Colonic mucosa (tissue), 4 donors: ENCODE results near the gene PELO. TPM values are rescaled to one million over a fixed set of nuclear protein-coding genes. Genes with fewer than 3 reads are reported as not detected.

Source experiments
- DNase-seq: peaks from one replicate; pipeline ENCODE4 v3.0.0-alpha.2; 2020
- H3K27ac ChIP-seq: fragments of 200-600 bp; one replicate; pipeline ENCODE4 v1.8.0; 2021
- H3K27me3 ChIP-seq: fragments of 200-600 bp; one replicate; pipeline ENCODE4 v1.8.0; 2021
- H3K36me3 ChIP-seq: fragments of 200-600 bp; one replicate; pipeline ENCODE4 v1.8.0; 2021
- H3K4me1 ChIP-seq: fragments of 200-600 bp; one replicate; pipeline ENCODE4 v1.8.0; 2021; ENCODE audit warnings: mild to moderate bottlenecking
- H3K4me3 ChIP-seq: fragments of 200-600 bp; one replicate; pipeline ENCODE4 v1.8.0; 2021
- H3K9ac ChIP-seq, 2 donors: one replicate each; pipeline ENCODE4 v1.7.0; 2013; ENCODE audit warnings: control low read depth in 2 of 2, low read depth in 2 of 2, low read length in 2 of 2
- H3K9me3 ChIP-seq: fragments of 200-600 bp; one replicate; pipeline ENCODE4 v1.8.0; 2021
- CTCF ChIP-seq: fragments of 200-600 bp; IDR thresholded peaks from one replicate; pipeline ENCODE4 v1.8.0; 2022; ENCODE audit warnings: antibody characterized with exemption, mild to moderate bottlenecking
- intact Hi-C: fragments of 100-400 bp; cut with DNase I; formaldehyde crosslinking; loops from one replicate; pipeline ENCODE4 v1.14.1; 2022
- total RNA-seq, 2 donors: library from RNA; stranded (reverse); fragmentation: NEBNext Ultra II Directional in 1 of 2; extraction: Animal tissue kit (Norgen Biotek cat#: 25700) in 1 of 2; gene quantifications; one replicate each; pipeline ENCODE4 v1.2.1, GENCODE V29; 2021
- donor health status: healthy.
- donor health status: DM: no; HTN: no; CAD: no.
- donor health status: DM: no; HTN: no; CAD: no.

Gene PELO
- total RNA-seq, 2 donors from 2014 or later: 15.2 to 24.7 TPM

GRCh38 chr5:52830650-52831049 is 42.9 kb downstream of the PELO start:
- no peak for TF ChIP-seq CTCF
- DNase-seq: no peak
- H3K36me3 ChIP-seq: no peaks in the 10 kb centered on the region
- intact Hi-C loops: no loop called here
- H3K27ac ChIP-seq: no peak overlapping the region
- no peaks in the 10 kb centered on the region for H3K4me1 ChIP-seq
- H3K9me3 ChIP-seq: no peaks in the 10 kb centered on the region
- no peak overlapping the region for H3K9ac ChIP-seq
- no peaks in the 10 kb centered on the region for H3K27me3 ChIP-seq
- no peak overlapping the region for H3K4me3 ChIP-seq

GRCh38 chr5:52831786-52832511 is 44.2 kb downstream of the PELO start:
- Histone ChIP-seq H3K9me3 (no peaks in the 10 kb centered on the region), H3K4me3 (no peak overlapping the region), H3K36me3 (no peaks in the 10 kb centered on the region), H3K27me3 (no peaks in the 10 kb centered on the region), H3K4me1 (no peaks in the 10 kb centered on the region), H3K9ac (no peak overlapping the region), H3K27ac (no peak overlapping the region)
- no peak for DNase-seq
- intact Hi-C loops: no loop called here
- TF ChIP-seq CTCF: no peak

- H3K4me3 ChIP-seq: no peak overlapping the region
- DNase-seq: no peak
- H3K9ac ChIP-seq: no peak overlapping the region
- intact Hi-C loops: no loop called here
- H3K4me1 ChIP-seq: no peaks in the 10 kb centered on the region
- no peak overlapping the region for H3K27ac ChIP-seq
- H3K27me3 ChIP-seq: no peaks in the 10 kb centered on the region
- no peaks in the 10 kb centered on the region for H3K9me3 ChIP-seq
- H3K36me3 ChIP-seq: no peaks in the 10 kb centered on the region
- TF ChIP-seq CTCF: no peak
These were observed 46.6 kb downstream of the PELO start for GRCh38 chr5:52834320-52834719.

GRCh38 chr5:52837068-52837467 is 49.4 kb downstream of the PELO start:
- Histone ChIP-seq H3K27me3 (no peaks in the 10 kb centered on the region), H3K4me3 (no peak overlapping the region), H3K36me3 (no peaks in the 10 kb centered on the region), H3K9me3 (no peaks in the 10 kb centered on the region), H3K9ac (peak overlapping the region in 1 of 2 donors; percentile 20), H3K27ac (peak overlapping the region; percentile 25), H3K4me1 (no peaks in the 10 kb centered on the region)
- no peak for DNase-seq
- intact Hi-C loops: no loop called here
- no peak for TF ChIP-seq CTCF

Other genes starting within 250 kb of the PELO start
- gene ITGA1, start within 50 bp of the PELO start, total RNA-seq: 10 to 100 TPM; 19.2 to 52.5 TPM
- gene ITGA2, start 201.4 kb downstream of the PELO start, total RNA-seq: 10 to 100 TPM; 18.3 to 19.7 TPM